ENCODE data around the gene SLC37A2. TPM values are rescaled to one million over a fixed set of nuclear protein-coding genes. Genes with fewer than 3 reads are reported as not detected.
A peak's percentile ranks its signal among the peaks of the same experiment; 100 is the strongest.

SLC37A2 gene
- total RNA-seq, 2 donors from 2014 or later = 6.0 to 8.9 TPM

- no peak for DNase-seq
- intact Hi-C loops (cut with DNase I) = no loop called here
- ATAC-seq = peak in 1 of 2 donors; percentile 6
Observed at GRCh38 chr11:125069008-125069407, 5.9 kb downstream of the SLC37A2 start.

GRCh38 chr11:125069796-125070195 is 6.7 kb downstream of the SLC37A2 start:
- intact Hi-C loops (cut with DNase I) = no loop called here

GRCh38 chr11:125070699-125071254 is 7.7 kb downstream of the SLC37A2 start:
- peak; percentile 78 for DNase-seq
- intact Hi-C loops (cut with DNase I) = no loop called here
- peak; percentile 73 to 96 for ATAC-seq

More at GRCh38 chr11:125069796-125070195, 6.7 kb downstream of the SLC37A2 start:
- DNase-seq (no peak), ATAC-seq (no peak)

- intact Hi-C loops (cut with DNase I) = no loop called here
- DNase-seq = no peak
- peak in 1 of 2 donors; percentile 8 for ATAC-seq
Observed at GRCh38 chr11:125071435-125071834, 8.3 kb downstream of the SLC37A2 start.

- intact Hi-C loops (cut with DNase I) = no loop called here
- no peak for DNase-seq
- no peak for ATAC-seq
Observed at GRCh38 chr11:125071846-125072217, 8.7 kb downstream of the SLC37A2 start.

GRCh38 chr11:125072218-125072960 is 9.3 kb downstream of the SLC37A2 start:
- DNase-seq (no peak), ATAC-seq (peak; percentile 27 to 51)
- intact Hi-C loops (cut with DNase I) = no loop called here

- DNase-seq (no peak), ATAC-seq (no peak)
- intact Hi-C loops (cut with DNase I) = no loop called here
Observed at GRCh38 chr11:125072961-125073590, 10.0 kb downstream of the SLC37A2 start.

GRCh38 chr11:125073616-125074483 is 10.7 kb downstream of the SLC37A2 start:
- intact Hi-C loops (cut with DNase I) = no loop called here
- ATAC-seq = no peak
- DNase-seq = no peak

GRCh38 chr11:125074511-125075241 is 11.6 kb downstream of the SLC37A2 start:
- no peak for ATAC-seq
- intact Hi-C loops (cut with DNase I) = no loop called here
- no peak for DNase-seq

- no peak for ATAC-seq
- intact Hi-C loops (cut with DNase I) = no loop called here
- no peak for DNase-seq
Observed at GRCh38 chr11:125075242-125075625, 12.1 kb downstream of the SLC37A2 start.

- no peak for DNase-seq
- intact Hi-C loops (cut with DNase I) = no loop called here
- no peak for ATAC-seq
Observed at GRCh38 chr11:125075900-125076317, 12.8 kb downstream of the SLC37A2 start.

- DNase-seq (no peak), ATAC-seq (no peak)
- intact Hi-C loops (cut with DNase I) = no loop called here
Observed at GRCh38 chr11:125076378-125076945, 13.4 kb downstream of the SLC37A2 start.

- ATAC-seq = no peak
- intact Hi-C loops (cut with DNase I) = no loop called here
- DNase-seq = no peak
Observed at GRCh38 chr11:125078016-125078415, 14.9 kb downstream of the SLC37A2 start.

- ATAC-seq (no peak), DNase-seq (no peak)
- intact Hi-C loops (cut with DNase I) = no loop called here
Observed at GRCh38 chr11:125078516-125079140, 15.5 kb downstream of the SLC37A2 start.

- intact Hi-C loops (cut with DNase I) = no loop called here
- ATAC-seq (peak in 1 of 2 donors; percentile 16), DNase-seq (no peak)
Observed at GRCh38 chr11:125079151-125079877, 16.2 kb downstream of the SLC37A2 start.

GRCh38 chr11:125079878-125080530 is 16.9 kb downstream of the SLC37A2 start:
- DNase-seq (no peak), ATAC-seq (no peak)
- intact Hi-C loops (cut with DNase I) = no loop called here

- intact Hi-C loops (cut with DNase I) = no loop called here
- DNase-seq (no peak), ATAC-seq (no peak)
Observed at GRCh38 chr11:125080531-125080911, 17.4 kb downstream of the SLC37A2 start.
